ENCODE data around the gene SMARCA4.
"Not testable (repeated sequence)": the region's sequence is repeated elsewhere in the genome, so short reads cannot be mapped to it uniquely, and the experiment has no call there.

Gene SMARCA4

DNA sequence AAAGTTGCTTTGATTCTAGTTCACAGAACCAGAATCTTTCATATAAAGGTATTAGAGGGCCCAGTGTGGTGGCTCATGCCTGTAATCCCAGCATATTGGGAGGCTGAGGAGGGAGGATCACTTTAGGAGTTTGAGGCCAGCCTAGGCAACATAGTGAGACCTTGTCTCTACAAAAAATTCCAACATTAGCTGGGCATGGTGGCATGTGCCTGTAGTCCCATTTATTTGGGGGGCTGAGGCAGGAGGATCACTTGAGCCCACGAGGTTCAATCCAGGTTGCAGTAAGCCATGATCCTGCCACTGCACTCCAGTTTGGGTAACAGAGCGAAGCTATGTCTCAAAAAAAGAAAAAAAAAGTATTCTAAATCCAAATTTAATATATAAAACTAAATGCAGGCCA, 137.5 kb downstream of the SMARCA4 start:
- Histone ChIP-seq H3K27ac (ENCODE audit: insufficient read depth in 1 of 2, low read depth in 1 of 2, low read length in 2 of 2, poor library complexity in 1 of 2, severe bottlenecking in 2 of 2) (no peak overlapping the region), H3K4me1 (ENCODE audit: control extremely low read depth in 1 of 4, control insufficient read depth in 4 of 4, insufficient read depth in 4 of 4, low read length in 3 of 4) (peaks cover 10 to 34% (median 32%) of the 10 kb centered on the region in 4 experiments), H3K4me3 (ENCODE audit: control insufficient read depth in 1 of 7, extremely low read depth in 1 of 7, insufficient read depth in 4 of 7, low read depth in 2 of 7, low read length in 6 of 7) (no peak overlapping the region), H3K36me3 (ENCODE audit: control insufficient read depth in 4 of 4, insufficient read depth in 4 of 4, low read length in 3 of 4) (peaks cover 2 to 78% (median 35%) of the 10 kb centered on the region in 4 experiments), H3K27me3 (replicated peaks in 2 of 5; ENCODE audit: control insufficient read depth in 4 of 5, insufficient read depth in 5 of 5, low read length in 4 of 5) (no peaks in the 10 kb centered on the region), H3K9me3 (ENCODE audit: control extremely low read depth in 1 of 5, control insufficient read depth in 4 of 5, insufficient read depth in 2 of 5, low read depth in 1 of 5, low read length in 4 of 5) (peaks cover 0 to 6% (median 0%) of the 10 kb centered on the region in 5 experiments)
- no peak for DNase-seq
- WGBS (ENCODE audit: insufficient coverage): no CpG with 5 or more reads among the region's 2 CpGs
- POLR2A ChIA-PET: interaction anchor here (0.7 kb wide), 1 partner anchor 28 kb away, joined by 3 read pairs; no protein-coding TSS in a partner anchor
- CTCF ChIA-PET: no interaction called here

DNA sequence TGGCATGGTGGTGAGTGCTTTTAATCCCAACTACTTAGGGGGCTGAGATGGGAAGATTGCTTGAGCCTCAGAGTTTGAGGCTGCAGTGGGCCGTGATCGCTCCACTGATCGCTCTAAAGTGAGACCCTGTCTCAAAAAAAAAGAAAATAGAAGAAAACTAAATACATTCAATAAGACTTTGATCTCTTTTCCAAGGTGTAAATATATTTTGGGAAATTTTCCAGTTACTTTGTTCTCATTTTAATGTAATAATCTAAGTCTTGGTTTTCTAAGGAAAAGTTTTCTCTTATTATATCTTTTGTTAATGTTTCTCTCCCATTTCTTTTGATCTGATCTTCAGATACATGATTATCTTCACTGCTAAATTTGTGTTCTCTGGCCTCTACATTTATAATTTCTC, 138.0 kb downstream of the SMARCA4 start:
- ChIA-PET POLR2A (interaction anchor here (0.7 kb wide), 1 partner anchor 27 kb away, joined by 3 read pairs; no protein-coding TSS in a partner anchor), CTCF (interaction anchor here (0.6 kb wide), 1 partner anchor 242 kb away, joined by 3 read pairs; no protein-coding TSS in a partner anchor)
- Histone ChIP-seq H3K27ac (ENCODE audit: insufficient read depth in 1 of 2, low read depth in 1 of 2, low read length in 2 of 2, poor library complexity in 1 of 2, severe bottlenecking in 2 of 2) (no peak overlapping the region), H3K4me1 (ENCODE audit: control extremely low read depth in 1 of 4, control insufficient read depth in 4 of 4, insufficient read depth in 4 of 4, low read length in 3 of 4) (peaks cover 10 to 29% (median 27%) of the 10 kb centered on the region in 4 experiments), H3K36me3 (ENCODE audit: control insufficient read depth in 4 of 4, insufficient read depth in 4 of 4, low read length in 3 of 4) (peaks cover 2 to 78% (median 39%) of the 10 kb centered on the region in 4 experiments), H3K4me3 (ENCODE audit: control insufficient read depth in 1 of 7, extremely low read depth in 1 of 7, insufficient read depth in 4 of 7, low read depth in 2 of 7, low read length in 6 of 7) (no peak overlapping the region), H3K27me3 (replicated peaks in 2 of 5; ENCODE audit: control insufficient read depth in 4 of 5, insufficient read depth in 5 of 5, low read length in 4 of 5) (no peaks in the 10 kb centered on the region), H3K9me3 (ENCODE audit: control extremely low read depth in 1 of 5, control insufficient read depth in 4 of 5, insufficient read depth in 2 of 5, low read depth in 1 of 5, low read length in 4 of 5) (peaks cover 0 to 6% (median 0%) of the 10 kb centered on the region in 5 experiments)
- no peak for DNase-seq
- WGBS (ENCODE audit: insufficient coverage): no CpG with 5 or more reads among the region's 3 CpGs

DNA sequence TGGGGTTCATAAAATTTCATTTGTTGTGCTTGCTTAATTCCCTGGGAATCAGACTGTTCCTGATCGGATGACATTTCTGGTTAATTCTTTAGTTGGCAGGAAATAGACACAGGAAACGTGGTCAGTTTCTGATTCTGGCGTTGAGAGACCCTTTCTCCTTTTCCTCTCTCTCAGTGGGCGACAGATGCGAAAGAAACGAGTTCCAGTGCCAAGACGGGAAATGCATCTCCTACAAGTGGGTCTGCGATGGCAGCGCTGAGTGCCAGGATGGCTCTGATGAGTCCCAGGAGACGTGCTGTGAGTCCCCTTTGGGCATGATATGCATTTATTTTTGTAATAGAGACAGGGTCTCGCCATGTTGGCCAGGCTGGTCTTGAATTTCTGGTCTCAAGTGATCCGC, 139.2 kb downstream of the SMARCA4 start:
- ChIA-PET POLR2A (interaction anchor here (0.9 kb wide), 1 partner anchor 8 kb away, joined by 6 read pairs; no protein-coding TSS in a partner anchor), CTCF (no interaction called here)
- no peak for DNase-seq
- H3K27ac ChIP-seq (ENCODE audit: insufficient read depth in 1 of 2, low read depth in 1 of 2, low read length in 2 of 2, poor library complexity in 1 of 2, severe bottlenecking in 2 of 2): no peak overlapping the region
- H3K9me3 ChIP-seq (ENCODE audit: control extremely low read depth in 1 of 5, control insufficient read depth in 4 of 5, insufficient read depth in 2 of 5, low read depth in 1 of 5, low read length in 4 of 5): peaks cover 0 to 6% (median 0%) of the 10 kb centered on the region in 5 experiments
- no peaks in the 10 kb centered on the region for H3K27me3 ChIP-seq (replicated peaks in 2 of 5; ENCODE audit: control insufficient read depth in 4 of 5, insufficient read depth in 5 of 5, low read length in 4 of 5)
- H3K36me3 ChIP-seq (ENCODE audit: control insufficient read depth in 4 of 4, insufficient read depth in 4 of 4, low read length in 3 of 4): peaks cover 7 to 80% (median 47%) of the 10 kb centered on the region in 4 experiments
- peaks cover 3 to 17% (median 17%) of the 10 kb centered on the region in 4 experiments for H3K4me1 ChIP-seq (ENCODE audit: control extremely low read depth in 1 of 4, control insufficient read depth in 4 of 4, insufficient read depth in 4 of 4, low read length in 3 of 4)
- WGBS (ENCODE audit: insufficient coverage): 88% methylated on average over 11 of the region's 12 CpGs
- no peak overlapping the region for H3K4me3 ChIP-seq (ENCODE audit: control insufficient read depth in 1 of 7, extremely low read depth in 1 of 7, insufficient read depth in 4 of 7, low read depth in 2 of 7, low read length in 6 of 7)

DNA sequence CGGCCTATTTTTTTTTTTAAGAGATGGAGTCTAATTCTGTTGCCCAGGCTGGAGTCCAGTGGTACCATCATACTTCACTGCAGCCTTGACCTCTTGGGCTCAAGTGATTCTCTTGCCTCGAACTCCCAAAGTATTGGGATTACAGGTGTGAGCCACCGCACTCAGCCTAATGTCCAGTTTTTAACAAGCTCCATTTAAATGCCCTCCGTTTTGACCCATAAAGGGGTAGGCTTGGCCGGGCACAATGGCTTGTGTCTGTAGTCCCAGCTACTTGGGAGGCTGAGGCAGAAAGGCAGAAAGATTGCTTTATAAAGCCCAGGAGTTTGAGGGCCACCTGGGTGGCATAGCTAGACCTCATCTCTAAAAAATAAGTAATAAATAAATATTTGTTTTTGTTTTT, 140.2 kb downstream of the SMARCA4 start:
- H3K27me3 ChIP-seq (replicated peaks in 2 of 5; ENCODE audit: control insufficient read depth in 4 of 5, insufficient read depth in 5 of 5, low read length in 4 of 5): no peaks in the 10 kb centered on the region
- peaks cover 14 to 84% (median 54%) of the 10 kb centered on the region in 4 experiments for H3K36me3 ChIP-seq (ENCODE audit: control insufficient read depth in 4 of 4, insufficient read depth in 4 of 4, low read length in 3 of 4)
- H3K4me1 ChIP-seq (ENCODE audit: control extremely low read depth in 1 of 4, control insufficient read depth in 4 of 4, insufficient read depth in 4 of 4, low read length in 3 of 4): peaks cover 0 to 8% (median 7%) of the 10 kb centered on the region in 4 experiments
- no peak overlapping the region for H3K27ac ChIP-seq (ENCODE audit: insufficient read depth in 1 of 2, low read depth in 1 of 2, low read length in 2 of 2, poor library complexity in 1 of 2, severe bottlenecking in 2 of 2)
- no peak overlapping the region for H3K4me3 ChIP-seq (ENCODE audit: control insufficient read depth in 1 of 7, extremely low read depth in 1 of 7, insufficient read depth in 4 of 7, low read depth in 2 of 7, low read length in 6 of 7)
- no peak for DNase-seq
- ChIA-PET CTCF (interaction anchor here (1.1 to 1.3 kb wide), 3 partner anchors 9 to 51 kb away, joined by 3 to 4 read pairs (median 3); no protein-coding TSS in a partner anchor), POLR2A (interaction anchor here (0.9 to 1.0 kb wide), 2 partner anchors 9 to 12 kb away, joined by 3 to 6 read pairs; partner anchors contain the start of gene LDLR)
- peaks cover 0 to 6% (median 0%) of the 10 kb centered on the region in 5 experiments for H3K9me3 ChIP-seq (ENCODE audit: control extremely low read depth in 1 of 5, control insufficient read depth in 4 of 5, insufficient read depth in 2 of 5, low read depth in 1 of 5, low read length in 4 of 5)
- 100% methylated on average over 3 of the region's 5 CpGs for WGBS (ENCODE audit: insufficient coverage)

DNA sequence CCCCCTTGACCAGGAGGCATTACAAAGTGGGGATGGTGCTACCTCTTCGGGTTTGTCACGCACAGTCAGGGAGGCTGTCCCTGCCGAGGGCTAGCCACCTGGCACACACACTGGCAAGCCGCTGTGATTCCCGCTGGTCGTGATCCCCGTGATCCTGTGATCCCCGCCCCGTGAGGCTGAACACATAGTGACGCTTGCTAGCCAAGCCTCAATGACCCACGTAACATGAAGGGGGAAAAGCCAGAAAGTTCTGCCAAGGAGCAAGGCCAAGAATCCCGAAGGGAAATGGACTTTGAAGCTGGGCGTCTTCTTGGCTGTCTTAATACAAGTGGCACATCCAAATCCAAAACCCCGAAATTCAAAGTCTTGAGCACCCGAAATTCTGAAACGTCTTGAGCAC, 142.1 kb downstream of the SMARCA4 start:
- DNase-seq: no peak
- Histone ChIP-seq H3K4me3 (ENCODE audit: control insufficient read depth in 1 of 7, extremely low read depth in 1 of 7, insufficient read depth in 4 of 7, low read depth in 2 of 7, low read length in 6 of 7) (no peak overlapping the region), H3K9me3 (ENCODE audit: control extremely low read depth in 1 of 5, control insufficient read depth in 4 of 5, insufficient read depth in 2 of 5, low read depth in 1 of 5, low read length in 4 of 5) (peaks cover 0 to 6% (median 0%) of the 10 kb centered on the region in 5 experiments), H3K27me3 (replicated peaks in 2 of 5; ENCODE audit: control insufficient read depth in 4 of 5, insufficient read depth in 5 of 5, low read length in 4 of 5) (no peaks in the 10 kb centered on the region), H3K4me1 (ENCODE audit: control extremely low read depth in 1 of 4, control insufficient read depth in 4 of 4, insufficient read depth in 4 of 4, low read length in 3 of 4) (no peaks in the 10 kb centered on the region), H3K27ac (ENCODE audit: insufficient read depth in 1 of 2, low read depth in 1 of 2, low read length in 2 of 2, poor library complexity in 1 of 2, severe bottlenecking in 2 of 2) (no peak overlapping the region), H3K36me3 (ENCODE audit: control insufficient read depth in 4 of 4, insufficient read depth in 4 of 4, low read length in 3 of 4) (peaks cover 23 to 83% (median 65%) of the 10 kb centered on the region in 4 experiments)
- 98% methylated on average over 15 of the region's 16 CpGs for WGBS (ENCODE audit: insufficient coverage)
- ChIA-PET CTCF (no interaction called here), POLR2A (no interaction called here)

DNA sequence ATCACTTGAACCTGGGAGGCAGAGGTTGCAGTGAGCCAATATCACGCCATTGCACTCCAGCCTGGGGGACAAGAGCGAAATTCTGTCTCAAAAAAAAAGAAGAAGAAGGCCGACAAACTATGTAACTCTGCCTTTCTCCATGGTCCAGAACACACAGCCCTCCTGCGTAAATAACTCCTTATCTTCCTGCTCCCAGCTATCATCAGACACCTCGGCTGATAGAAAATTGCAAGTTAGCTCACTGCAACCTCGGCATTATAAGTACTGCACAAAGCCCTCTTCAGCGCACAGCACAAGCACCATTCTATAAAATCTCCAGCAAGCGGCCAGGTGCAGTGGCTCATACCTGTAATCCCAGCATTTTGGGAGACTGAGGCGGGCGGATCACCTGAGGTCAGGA, 142.8 kb downstream of the SMARCA4 start:
- H3K4me1 ChIP-seq (ENCODE audit: control extremely low read depth in 1 of 4, control insufficient read depth in 4 of 4, insufficient read depth in 4 of 4, low read length in 3 of 4); DNase-seq; POLR2A ChIA-PET; H3K27me3 ChIP-seq (replicated peaks in 2 of 5; ENCODE audit: control insufficient read depth in 4 of 5, insufficient read depth in 5 of 5, low read length in 4 of 5); H3K4me3 ChIP-seq (ENCODE audit: control insufficient read depth in 1 of 7, extremely low read depth in 1 of 7, insufficient read depth in 4 of 7, low read depth in 2 of 7, low read length in 6 of 7); H3K27ac ChIP-seq (ENCODE audit: insufficient read depth in 1 of 2, low read depth in 1 of 2, low read length in 2 of 2, poor library complexity in 1 of 2, severe bottlenecking in 2 of 2); H3K9me3 ChIP-seq (ENCODE audit: control extremely low read depth in 1 of 5, control insufficient read depth in 4 of 5, insufficient read depth in 2 of 5, low read depth in 1 of 5, low read length in 4 of 5): not testable (repeated sequence)
- WGBS (ENCODE audit: insufficient coverage): 91% methylated on average over 4 of the region's 10 CpGs
- peaks cover 26 to 82% (median 67%) of the 10 kb centered on the region in 4 experiments for H3K36me3 ChIP-seq (ENCODE audit: control insufficient read depth in 4 of 4, insufficient read depth in 4 of 4, low read length in 3 of 4)
- CTCF ChIA-PET: interaction anchor here (0.7 to 0.9 kb wide), 2 partner anchors 20 to 238 kb away, joined by 3 to 5 read pairs; no protein-coding TSS in a partner anchor

DNA sequence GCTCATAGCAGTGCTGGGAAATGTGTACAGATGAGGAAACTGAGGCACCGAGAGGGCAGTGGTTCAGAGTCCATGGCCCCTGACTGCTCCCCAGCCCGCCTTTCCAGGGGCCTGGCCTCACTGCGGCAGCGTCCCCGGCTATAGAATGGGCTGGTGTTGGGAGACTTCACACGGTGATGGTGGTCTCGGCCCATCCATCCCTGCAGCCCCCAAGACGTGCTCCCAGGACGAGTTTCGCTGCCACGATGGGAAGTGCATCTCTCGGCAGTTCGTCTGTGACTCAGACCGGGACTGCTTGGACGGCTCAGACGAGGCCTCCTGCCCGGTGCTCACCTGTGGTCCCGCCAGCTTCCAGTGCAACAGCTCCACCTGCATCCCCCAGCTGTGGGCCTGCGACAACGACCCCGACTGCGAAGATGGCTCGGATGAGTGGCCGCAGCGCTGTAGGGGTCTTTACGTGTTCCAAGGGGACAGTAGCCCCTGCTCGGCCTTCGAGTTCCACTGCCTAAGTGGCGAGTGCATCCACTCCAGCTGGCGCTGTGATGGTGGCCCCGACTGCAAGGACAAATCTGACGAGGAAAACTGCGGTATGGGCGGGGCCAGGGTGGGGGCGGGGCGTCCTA, 144.3 kb downstream of the SMARCA4 start:
- Histone ChIP-seq H3K36me3 (ENCODE audit: control insufficient read depth in 4 of 4, insufficient read depth in 4 of 4, low read length in 3 of 4) (peaks cover 25 to 84% (median 69%) of the 10 kb centered on the region in 4 experiments), H3K27ac (ENCODE audit: insufficient read depth in 1 of 2, low read depth in 1 of 2, low read length in 2 of 2, poor library complexity in 1 of 2, severe bottlenecking in 2 of 2) (no peak overlapping the region), H3K9me3 (ENCODE audit: control extremely low read depth in 1 of 5, control insufficient read depth in 4 of 5, insufficient read depth in 2 of 5, low read depth in 1 of 5, low read length in 4 of 5) (no peaks in the 10 kb centered on the region), H3K4me1 (ENCODE audit: control extremely low read depth in 1 of 4, control insufficient read depth in 4 of 4, insufficient read depth in 4 of 4, low read length in 3 of 4) (no peaks in the 10 kb centered on the region), H3K27me3 (replicated peaks in 2 of 5; ENCODE audit: control insufficient read depth in 4 of 5, insufficient read depth in 5 of 5, low read length in 4 of 5) (no peaks in the 10 kb centered on the region), H3K4me3 (ENCODE audit: control insufficient read depth in 1 of 7, extremely low read depth in 1 of 7, insufficient read depth in 4 of 7, low read depth in 2 of 7, low read length in 6 of 7) (no peak overlapping the region)
- no peak for DNase-seq
- POLR2A ChIA-PET: no interaction called here
- 98% methylated on average over 23 of the region's 36 CpGs for WGBS (ENCODE audit: insufficient coverage)
- CTCF ChIA-PET: interaction anchor here (1.1 kb wide), 1 partner anchor 70 kb away, joined by 3 read pairs; no protein-coding TSS in a partner anchor
